ENCODE measurements around the gene CATSPERD.

CATSPERD gene

DNA sequence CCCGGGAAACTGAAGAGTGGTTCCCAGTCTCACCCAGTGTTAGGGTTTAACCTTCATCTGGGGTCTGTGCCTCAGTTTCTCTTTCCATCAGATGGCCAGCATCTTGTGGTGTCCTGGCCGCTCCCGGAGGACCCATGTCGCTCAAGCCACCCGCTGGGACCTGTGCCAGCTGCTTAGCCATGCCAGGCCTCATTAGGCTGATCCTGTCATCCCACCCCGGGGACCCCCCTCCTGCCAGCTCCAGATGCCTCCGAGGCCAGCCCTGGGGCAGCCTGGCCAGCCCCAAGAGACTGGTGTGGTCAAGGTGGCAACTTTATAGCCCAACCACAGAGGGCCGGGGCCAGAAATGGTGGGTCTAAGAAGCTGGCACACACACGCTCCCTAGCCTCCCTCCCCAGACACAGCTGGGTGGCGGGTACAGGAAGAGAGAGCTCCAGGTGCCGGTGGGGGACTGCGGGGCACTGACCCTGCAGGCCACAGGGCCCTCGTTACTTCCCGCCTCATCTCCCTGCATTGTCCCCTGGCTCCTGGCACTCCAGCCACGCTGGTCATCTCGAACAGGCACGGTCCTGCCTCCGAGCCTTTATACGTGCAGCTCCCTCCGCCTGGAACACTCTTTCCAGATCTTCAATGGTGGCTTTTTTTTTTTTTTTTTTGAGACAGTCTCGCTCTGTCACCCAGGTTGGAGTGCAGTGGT, 87.8 kb downstream of the CATSPERD start:
- peak; percentile 15 for DNase-seq

DNA sequence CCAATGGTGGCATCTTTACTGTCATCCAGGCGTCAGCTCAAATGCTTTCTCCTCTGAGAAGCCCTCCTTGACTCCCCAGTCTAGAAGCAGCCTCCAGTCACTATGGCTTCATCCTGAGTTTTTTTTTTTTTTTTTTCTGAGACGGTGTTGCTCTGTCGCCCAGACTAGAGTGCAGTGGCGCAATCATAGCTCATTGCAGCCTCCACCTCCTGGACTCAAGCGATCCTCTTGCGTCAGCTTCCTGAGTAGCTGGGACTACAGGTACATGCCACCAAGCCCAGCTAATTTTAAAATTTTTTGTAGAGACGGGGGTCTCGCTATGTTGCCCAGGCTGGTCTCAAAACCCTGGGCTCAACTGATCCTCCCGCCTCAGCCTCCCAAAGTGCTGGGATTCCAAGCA, 88.6 kb downstream of the CATSPERD start:
- DNase-seq = no peak

DNA sequence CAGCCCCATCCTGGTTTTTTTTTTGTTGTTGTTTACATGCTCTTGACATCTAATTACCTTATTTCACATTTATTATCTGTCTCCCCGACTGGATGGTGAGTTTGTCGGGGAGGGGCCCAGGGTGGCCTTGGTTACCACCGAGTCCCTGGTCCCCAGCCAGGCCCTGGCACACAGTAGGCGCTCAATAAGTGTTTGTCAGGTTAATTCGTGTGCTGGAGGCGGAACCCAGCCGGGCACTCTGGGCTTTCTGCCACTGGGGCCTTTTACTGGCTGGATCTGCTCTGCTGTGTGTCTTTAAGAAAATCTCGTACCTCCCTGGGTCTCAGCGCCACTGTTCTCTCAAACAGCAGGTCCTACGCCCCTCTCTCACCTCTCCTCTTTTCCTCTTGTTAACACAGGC, 89.0 kb downstream of the CATSPERD start:
- peak; percentile 11 for DNase-seq

DNA sequence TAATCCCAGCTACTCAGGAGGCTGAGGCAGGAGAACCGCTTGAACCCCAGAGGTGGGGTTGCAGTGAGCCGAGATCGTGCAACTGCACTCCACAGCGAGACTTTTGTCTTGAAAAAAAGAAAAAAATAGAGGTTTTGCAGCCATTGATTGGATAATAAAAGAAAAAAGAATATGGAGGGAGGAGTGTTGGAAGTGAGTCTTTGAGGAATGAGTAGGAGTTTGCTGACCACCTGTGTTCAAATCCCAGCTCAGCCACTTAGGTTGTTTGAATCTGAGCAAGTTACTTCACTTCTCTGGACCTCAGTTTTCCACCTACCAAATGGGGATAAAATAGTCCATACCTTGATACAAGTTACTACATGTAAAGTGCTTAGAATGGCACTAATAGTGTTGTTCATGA, 90.7 kb downstream of the CATSPERD start:
- no peak for DNase-seq

DNA sequence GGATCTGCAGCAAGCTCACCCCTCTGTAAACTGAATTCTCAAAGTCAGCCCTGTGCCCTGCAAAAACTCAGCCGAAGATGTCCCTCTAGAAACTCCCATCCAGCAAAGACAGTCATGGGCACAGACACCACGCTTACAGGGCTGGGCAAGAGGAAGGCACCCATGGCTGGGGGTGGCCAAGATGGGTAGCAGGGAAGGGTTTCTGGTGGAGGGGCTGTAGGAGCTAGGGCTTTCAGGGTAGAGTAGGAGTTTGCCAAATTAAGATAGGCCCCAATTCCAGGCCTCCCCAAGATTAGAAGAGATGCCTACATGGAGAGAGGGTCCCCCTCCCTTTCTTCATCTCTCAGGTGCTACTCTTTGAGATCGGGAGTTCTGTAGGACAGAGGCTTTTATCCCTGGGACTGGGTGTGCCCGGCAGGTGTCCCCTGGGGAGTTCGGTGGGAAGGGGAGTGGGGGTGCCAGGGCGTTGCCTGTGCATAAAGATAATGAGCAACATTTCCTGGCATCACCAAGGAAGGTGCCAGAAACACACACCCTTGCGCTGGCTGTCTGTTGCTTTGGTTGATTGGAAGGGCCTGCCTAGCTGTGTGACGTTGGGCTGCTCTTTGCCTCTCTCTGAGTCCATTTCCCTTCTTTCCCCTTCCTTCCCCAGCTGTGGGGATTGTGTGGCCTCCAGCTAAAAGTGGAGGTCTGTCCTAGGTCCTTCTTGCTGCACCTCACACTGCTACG, 93.8 kb downstream of the CATSPERD start:
- DNase-seq = no peak

DNA sequence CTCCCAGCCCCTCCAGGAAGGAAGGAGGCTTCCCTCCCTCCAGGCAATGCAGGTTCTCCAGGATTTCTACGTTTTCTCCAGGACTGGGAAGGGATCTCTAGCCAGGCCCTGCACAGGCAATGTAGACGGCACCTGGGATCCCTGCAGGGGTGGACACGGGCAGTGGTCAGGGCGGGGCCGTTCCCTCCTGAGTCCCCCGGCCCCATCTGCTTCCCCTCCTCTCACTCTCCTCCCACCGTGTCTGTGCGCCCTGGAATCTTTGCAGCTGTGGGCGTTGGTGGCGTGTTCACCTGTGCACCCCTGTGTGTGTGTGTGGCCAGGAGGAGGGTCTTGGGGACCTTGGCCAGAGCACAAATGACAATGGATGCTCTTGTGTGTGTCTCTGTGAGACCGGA, 94.4 kb downstream of the CATSPERD start:
- DNase-seq = no peak

DNA sequence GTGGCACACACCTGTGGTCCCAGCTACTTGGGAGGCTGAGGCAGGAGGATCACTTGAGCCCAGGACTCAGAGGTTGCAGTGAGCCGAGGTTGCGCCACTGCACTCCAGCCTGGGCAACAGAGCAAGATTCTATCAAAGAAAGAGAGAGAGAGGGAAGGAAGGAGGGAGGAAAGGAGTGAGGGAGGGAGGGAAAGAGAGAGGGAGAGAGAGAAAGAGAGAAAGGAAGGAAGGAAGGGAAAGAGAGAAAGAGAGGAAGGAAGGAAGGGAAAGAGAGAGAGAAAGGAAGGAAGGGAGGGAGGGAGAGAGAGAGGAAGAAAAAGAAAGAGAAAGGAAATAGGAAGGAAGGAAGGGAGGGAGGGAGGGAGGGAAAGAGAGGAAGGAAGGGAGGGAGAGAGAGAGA, 96.8 kb downstream of the CATSPERD start:
- no peak for DNase-seq

DNA sequence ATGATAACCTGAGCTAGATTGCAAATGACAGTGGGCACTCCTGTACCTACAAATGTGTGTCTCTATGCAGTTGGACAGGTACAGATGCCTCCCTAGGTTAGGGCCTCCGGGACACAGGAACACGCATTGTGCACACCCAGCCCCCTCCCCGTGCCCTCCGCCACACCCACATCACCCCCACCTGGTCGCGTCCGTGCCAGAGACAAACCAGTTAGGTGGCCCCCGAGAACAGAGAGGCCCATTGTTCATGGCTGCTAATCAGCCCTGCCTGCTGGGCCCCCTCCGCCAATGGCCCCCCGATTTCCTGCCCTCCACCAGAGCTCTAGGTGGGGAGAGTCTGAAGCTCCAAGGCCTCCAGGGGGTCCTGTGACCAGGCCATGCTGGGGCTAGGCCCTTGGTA, 98.2 kb downstream of the CATSPERD start:
- DNase-seq = peak; percentile 14

DNA sequence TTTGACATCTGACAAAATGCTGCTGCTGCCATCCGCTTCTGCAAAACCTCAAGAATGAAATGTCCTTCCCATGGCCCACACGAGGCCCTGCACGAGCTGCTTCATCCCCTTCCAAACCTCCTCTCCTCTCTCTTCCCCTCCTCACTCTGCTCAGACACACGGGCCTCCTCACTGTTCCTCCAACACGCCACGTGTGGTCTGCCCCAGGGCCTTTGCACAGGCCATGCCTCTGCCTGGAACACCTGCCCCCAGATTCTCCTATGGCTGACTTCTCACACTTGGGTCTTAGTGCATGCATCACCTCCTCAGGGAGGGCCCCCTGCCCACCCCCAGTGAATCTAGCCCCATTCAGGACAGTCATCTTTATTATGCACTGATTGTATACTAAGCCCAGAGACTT, 100.3 kb downstream of the CATSPERD start:
- no peak for DNase-seq

DNA sequence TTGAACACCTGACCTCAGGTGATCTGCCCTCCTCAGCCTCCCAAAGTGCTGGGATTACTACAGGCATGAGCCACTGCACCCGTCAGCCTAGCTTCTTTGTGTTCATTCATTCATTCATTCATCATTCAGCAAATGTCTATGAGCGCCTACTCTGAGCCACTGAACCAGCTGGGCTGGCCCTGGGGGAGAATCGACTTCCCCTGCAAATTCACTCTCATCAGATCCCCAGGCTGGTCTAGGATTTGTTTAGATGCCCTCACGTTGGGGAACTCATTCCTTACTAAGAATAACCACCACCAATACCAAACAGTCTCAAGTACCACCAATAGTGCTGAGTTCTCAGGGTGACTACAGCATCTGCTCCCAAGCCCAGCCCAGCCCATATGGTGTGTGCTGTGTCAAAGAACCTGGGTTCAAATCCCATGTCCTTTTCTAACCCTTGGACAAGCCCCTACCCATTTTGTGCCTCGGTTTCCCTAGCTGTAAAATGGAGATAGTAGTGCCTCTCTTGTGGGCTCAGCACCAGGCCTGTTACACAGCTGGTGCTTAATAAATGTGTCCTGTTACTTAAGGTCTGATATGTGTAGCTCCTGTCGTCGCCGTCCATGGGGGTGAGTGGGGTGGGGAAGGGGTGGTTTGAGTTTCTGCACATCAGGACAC, 101.2 kb downstream of the CATSPERD start:
- no peak for DNase-seq

DNA sequence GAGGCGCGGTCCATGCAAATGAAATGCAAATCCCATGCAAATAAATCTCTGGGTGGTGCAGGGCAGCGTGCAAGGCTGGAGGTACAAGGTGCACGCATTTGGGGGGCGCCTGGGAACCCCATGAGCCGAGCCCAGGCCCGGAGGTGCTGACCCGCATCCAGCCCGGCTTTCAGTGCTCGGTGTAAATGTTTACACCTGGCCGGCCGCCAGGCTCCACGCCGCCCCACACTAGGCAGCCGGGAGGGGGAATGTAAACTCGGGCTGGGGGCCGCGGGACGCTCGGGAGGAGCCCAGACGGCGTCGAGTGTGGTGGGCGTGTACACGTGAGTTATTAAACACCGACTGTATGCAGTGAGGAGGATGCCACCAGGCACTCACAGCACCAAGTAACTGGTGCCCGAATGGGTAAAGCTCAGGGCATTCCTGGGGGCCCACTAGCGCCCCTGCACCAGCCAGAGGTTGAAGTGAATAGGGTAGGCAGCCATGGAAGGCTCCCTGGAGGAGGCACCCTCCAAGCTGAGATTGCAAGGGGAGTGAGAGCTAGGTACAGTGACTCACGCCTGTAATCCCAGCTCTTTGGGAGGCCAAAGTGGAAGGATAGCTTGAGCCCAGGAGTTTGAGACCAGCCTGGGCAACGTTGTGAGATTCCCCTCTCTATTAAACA, 101.9 kb downstream of the CATSPERD start:
- no peak for DNase-seq

DNA sequence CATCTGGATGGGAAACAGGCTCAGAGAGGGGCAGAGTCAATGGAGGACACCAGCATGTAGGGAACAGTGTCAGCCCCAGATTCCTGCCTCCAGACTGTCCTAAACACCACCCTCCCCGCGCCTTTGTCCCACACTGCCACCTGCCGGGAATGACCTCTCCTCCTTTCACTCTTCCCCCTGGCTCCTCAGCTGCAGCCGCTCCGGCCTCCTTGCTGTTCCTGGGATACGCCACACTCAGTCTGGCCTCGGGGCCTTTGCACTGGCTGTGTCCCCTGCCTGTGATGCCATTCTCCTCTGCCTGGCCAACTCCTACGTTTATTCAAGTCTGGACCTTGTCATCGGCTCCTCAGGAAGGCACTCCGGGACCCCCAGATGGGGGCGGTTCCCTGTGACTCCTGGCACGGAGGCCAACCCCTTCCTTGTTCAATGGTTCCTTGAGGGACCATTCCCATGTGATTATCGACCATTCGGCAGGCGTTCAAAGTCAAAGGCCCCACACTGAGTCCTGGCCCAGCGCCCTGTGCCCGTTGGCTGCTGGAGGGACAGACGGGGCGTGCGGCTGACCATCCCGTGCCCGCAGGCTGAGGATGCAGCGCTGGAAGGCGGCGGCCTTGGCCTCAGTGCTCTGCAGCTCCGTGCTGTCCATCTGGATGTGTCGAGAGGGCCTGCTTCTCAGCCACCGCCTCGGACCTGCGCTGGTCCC, 103.3 kb downstream of the CATSPERD start:
- DNase-seq = no peak

DNA sequence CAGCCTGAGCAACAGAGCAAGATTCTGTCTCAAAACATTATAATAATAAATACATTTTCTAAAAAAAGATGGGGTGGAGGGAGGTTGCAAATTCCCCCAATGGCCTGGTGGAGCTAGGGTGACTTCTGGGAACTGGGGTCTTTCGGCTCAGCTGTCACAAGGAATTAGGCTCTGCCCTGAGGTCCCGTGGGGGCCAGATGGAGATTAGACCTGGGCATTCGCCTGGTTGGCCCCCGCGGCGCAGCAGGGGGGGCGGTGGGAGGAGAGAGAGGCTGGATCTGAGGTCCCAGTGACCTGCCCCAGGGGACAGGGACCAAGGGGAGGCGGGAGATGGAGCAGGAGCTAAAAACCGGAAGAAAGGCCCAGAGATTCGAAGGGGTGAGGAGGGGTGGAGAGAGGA, 104.3 kb downstream of the CATSPERD start:
- DNase-seq = no peak

DNA sequence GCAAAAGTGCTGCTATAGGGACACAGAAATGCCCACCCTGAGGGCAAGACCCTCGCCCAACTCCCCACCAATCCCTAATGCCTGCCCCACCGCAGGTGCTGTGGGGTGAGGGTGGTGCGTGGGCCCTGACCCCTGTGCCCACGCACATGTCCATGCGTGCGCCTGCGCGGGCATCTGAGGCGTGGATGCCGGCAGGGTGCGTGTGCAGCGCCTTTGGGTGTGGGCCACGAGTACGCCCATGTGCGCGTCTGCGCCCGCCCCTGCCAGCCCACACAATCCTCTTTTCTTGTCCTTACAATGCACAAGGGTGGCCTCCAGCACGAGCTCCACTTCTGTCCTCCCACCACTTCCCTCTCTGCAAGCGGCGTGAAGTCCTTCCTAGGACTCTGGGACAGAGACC, 104.7 kb downstream of the CATSPERD start:
- DNase-seq = no peak

DNA sequence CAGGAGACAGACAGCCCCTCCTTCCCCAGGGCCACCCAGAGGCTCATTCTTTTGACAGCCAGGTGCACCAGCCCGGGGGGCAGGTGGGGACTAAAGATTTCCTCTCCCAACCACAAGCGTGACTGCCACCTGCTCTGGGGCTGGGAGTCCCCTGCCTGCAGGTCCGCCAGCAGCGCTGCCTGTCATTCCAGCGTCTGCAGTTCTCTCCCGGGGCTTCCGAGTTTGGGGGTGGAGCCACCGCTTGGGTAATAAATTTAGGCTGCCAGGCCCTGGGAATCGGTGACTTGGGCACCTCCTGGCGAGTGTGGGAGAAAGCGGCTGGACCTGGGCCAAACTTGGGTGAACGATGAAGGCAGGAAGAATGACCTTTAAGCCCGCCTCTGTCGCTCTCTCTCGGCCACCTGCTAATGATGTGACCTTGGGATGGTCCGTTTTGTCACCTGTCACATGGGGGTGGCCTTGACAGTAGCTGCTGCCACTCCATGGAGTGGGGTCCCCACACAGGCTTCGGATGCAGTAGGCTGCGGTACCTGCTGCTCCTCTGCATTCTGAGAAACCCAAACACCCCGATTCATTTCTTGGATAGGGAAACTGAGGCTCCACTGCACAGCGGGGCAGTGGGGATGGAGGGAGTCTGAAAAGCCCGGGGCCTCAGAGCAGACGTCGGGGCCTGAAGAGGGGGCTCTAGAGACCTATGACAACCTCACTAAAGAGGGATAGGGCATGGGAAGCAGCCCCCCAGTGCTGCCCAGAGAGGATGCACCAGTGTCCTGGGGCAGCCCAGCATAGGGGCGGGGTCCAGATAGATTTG, 106.3 kb downstream of the CATSPERD start:
- DNase-seq = peak; percentile 57

DNA sequence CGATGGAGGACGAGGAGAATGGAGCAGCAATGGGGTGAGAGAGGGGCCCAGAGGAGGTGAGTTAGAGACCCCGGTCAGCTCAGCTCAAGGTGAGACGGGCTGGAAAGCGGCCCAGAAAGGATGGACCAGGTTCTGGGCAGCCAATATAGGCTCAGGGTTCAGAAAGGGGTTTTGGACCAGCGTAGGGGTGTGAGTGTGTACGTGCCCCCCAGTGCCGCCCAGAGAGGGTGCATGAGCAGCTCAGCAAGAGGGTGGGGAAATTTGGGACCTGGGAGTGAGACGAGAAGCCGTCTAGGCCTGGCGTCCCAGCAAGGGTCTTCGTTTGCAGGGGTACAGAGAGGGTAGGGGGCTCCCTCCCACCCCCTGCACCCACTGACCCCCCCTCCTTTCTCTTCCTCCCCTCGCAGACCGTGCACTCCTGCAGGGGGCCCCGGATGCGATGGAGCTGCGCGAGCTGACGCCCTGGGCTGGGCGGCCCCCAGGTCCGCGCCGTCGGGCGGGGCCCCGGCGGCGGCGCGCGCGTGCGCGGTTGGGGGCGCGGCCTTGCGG, 107.0 kb downstream of the CATSPERD start:
- peak; percentile 40 for DNase-seq

DNA sequence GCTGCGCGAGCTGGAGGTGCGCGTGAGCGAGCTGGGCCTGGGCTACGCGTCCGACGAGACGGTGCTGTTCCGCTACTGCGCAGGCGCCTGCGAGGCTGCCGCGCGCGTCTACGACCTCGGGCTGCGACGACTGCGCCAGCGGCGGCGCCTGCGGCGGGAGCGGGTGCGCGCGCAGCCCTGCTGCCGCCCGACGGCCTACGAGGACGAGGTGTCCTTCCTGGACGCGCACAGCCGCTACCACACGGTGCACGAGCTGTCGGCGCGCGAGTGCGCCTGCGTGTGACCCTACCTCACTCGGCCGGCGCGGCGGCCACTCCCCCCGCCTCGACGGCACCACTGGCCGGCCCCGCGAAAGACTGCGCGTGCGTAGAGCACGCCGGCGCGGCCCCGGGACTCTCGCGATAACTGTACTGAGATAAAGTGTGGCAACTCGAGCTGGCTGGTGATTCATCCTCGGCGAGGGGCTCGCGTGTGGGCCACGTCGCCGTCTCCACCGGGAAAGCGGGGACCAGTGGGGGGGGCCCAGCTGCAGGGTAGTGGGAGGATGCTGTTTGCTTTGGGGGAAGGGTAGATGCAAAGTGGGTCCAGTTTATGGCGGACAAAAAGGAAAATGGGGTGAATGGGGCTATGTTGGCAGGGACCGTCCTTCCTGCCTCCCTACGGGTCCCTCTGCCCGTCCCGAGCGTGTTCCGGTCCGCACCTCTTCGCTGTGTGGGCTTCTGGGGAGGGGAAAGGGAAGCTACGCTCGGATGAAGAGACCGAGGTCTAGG, 107.6 kb downstream of the CATSPERD start:
- DNase-seq = peak; percentile 97
